HG03342 (cell line): Measurements from ENCODE around the gene TRIM46.
"Not testable (repeated sequence)": the region's sequence is repeated elsewhere in the genome, so short reads cannot be mapped to it uniquely, and the experiment has no call there.

Experiments used
- ATAC-seq: cut with Tn5 transposase; IDR thresholded peaks from one replicate; pipeline ENCODE4 v1.9.1; 2021; ENCODE audit warnings: mild to moderate bottlenecking, moderate library complexity; ENCODE audit not compliant: unreplicated experiment

TRIM46 gene

GRCh38 chr1:155186067-155186793 is 12.6 kb downstream of the TRIM46 start:
- ATAC-seq: no peak

- no peak for ATAC-seq
Measured at GRCh38 chr1:155186794-155187455, 13.3 kb downstream of the TRIM46 start.

- ATAC-seq: no peak
Measured at GRCh38 chr1:155187456-155187891, 13.8 kb downstream of the TRIM46 start.

- ATAC-seq: no peak
Measured at GRCh38 chr1:155188268-155188667, 14.6 kb downstream of the TRIM46 start.

- ATAC-seq: not testable (repeated sequence)
Measured at GRCh38 chr1:155189926-155190325, 16.3 kb downstream of the TRIM46 start.

GRCh38 chr1:155191904-155192303 is 18.3 kb downstream of the TRIM46 start:
- ATAC-seq: no peak

GRCh38 chr1:155192346-155193274 is 19.0 kb downstream of the TRIM46 start:
- no peak for ATAC-seq

- peak; percentile 56 for ATAC-seq
Measured at GRCh38 chr1:155193275-155193990, 19.8 kb downstream of the TRIM46 start.

GRCh38 chr1:155193991-155194240 is 20.3 kb downstream of the TRIM46 start:
- ATAC-seq: not testable (repeated sequence)

- ATAC-seq: no peak
Measured at GRCh38 chr1:155195201-155196102, 21.8 kb downstream of the TRIM46 start.

GRCh38 chr1:155196103-155196892 is 22.6 kb downstream of the TRIM46 start:
- ATAC-seq: no peak

- no peak for ATAC-seq
Measured at GRCh38 chr1:155196893-155197638, 23.4 kb downstream of the TRIM46 start.

GRCh38 chr1:155197901-155198546 is 24.4 kb downstream of the TRIM46 start:
- no peak for ATAC-seq

- ATAC-seq: no peak
Measured at GRCh38 chr1:155198547-155198906, 24.9 kb downstream of the TRIM46 start.

- no peak for ATAC-seq
Measured at GRCh38 chr1:155199792-155200191, 26.1 kb downstream of the TRIM46 start.

GRCh38 chr1:155200920-155201319 is 27.3 kb downstream of the TRIM46 start:
- no peak for ATAC-seq

- no peak for ATAC-seq
Measured at GRCh38 chr1:155202198-155202597, 28.5 kb downstream of the TRIM46 start.
